ENCODE data around the gene GRIP2.

The GRIP2 gene

GRCh38 chr3:14531856-14532395, 8.2 kb downstream of the GRIP2 start (continued):
- TF ChIP-seq GLIS3 (CRISPR knock-in tag; IDR thresholded peaks at IDR 0.05) (no peak), PPARA (CRISPR knock-in tag; IDR thresholded peaks at IDR 0.05; ENCODE audit: borderline replicate concordance) (no peak), ZFP3 (CRISPR knock-in tag; IDR thresholded peaks at IDR 0.05) (no peak), ZNF8 (CRISPR knock-in tag; IDR thresholded peaks at IDR 0.05) (no peak), BACH2 (CRISPR knock-in tag; IDR thresholded peaks at IDR 0.05; ENCODE audit: borderline replicate concordance) (no peak), TOX (CRISPR knock-in tag; IDR thresholded peaks at IDR 0.05; ENCODE audit: borderline replicate concordance) (no peak), CSDC2 (CRISPR knock-in tag; IDR thresholded peaks at IDR 0.05) (no peak), ZNF70 (CRISPR knock-in tag; IDR thresholded peaks at IDR 0.05) (no peak), ZFP30 (CRISPR knock-in tag; IDR thresholded peaks at IDR 0.05) (no peak), ZNF565 (CRISPR knock-in tag; conservative IDR thresholded peaks at IDR 0.05; ENCODE audit: low read depth) (no peak), POU6F1 (CRISPR knock-in tag; IDR thresholded peaks at IDR 0.05; ENCODE audit: borderline replicate concordance, low read depth) (no peak)

- TF ChIP-seq ZC3H10 (CRISPR knock-in tag; IDR thresholded peaks at IDR 0.05) (no peak), ARNTL (CRISPR knock-in tag; IDR thresholded peaks at IDR 0.05; ENCODE audit: borderline replicate concordance, low read depth) (no peak)
- no peak for ATAC-seq
These were observed 12.1 kb downstream of the GRIP2 start for GRCh38 chr3:14528081-14528480.

- TF ChIP-seq ZNF70 (CRISPR knock-in tag; IDR thresholded peaks at IDR 0.05) (no peak), PATZ1 (CRISPR knock-in tag; IDR thresholded peaks at IDR 0.05; ENCODE audit: borderline replicate concordance) (no peak), PPARA (CRISPR knock-in tag; IDR thresholded peaks at IDR 0.05; ENCODE audit: borderline replicate concordance) (no peak)
- peak; percentile 48 for ATAC-seq
These were observed 14.2 kb downstream of the GRIP2 start for GRCh38 chr3:14525685-14526631.

- ATAC-seq, result no peak
- peak; percentile 79; the same call in 1 of the 2 replicates for TF ChIP-seq ZFP3 (CRISPR knock-in tag; IDR thresholded peaks at IDR 0.05)
- TF ChIP-seq ARNTL (CRISPR knock-in tag; IDR thresholded peaks at IDR 0.05; ENCODE audit: borderline replicate concordance, low read depth), result no peak
- no peak for TF ChIP-seq RARB (CRISPR knock-in tag; IDR thresholded peaks at IDR 0.05)
- no peak for TF ChIP-seq GLIS3 (CRISPR knock-in tag; IDR thresholded peaks at IDR 0.05)
- TF ChIP-seq POU6F1 (CRISPR knock-in tag; IDR thresholded peaks at IDR 0.05; ENCODE audit: borderline replicate concordance, low read depth), result no peak
These were observed 15.1 kb downstream of the GRIP2 start for GRCh38 chr3:14524920-14525660.

GRCh38 chr3:14524311-14524711, 15.8 kb downstream of the GRIP2 start:
- no peak for TF ChIP-seq ESRRG (CRISPR knock-in tag; IDR thresholded peaks at IDR 0.05)
- TF ChIP-seq GLIS3 (CRISPR knock-in tag; IDR thresholded peaks at IDR 0.05), result no peak
- TF ChIP-seq PPARA (CRISPR knock-in tag; IDR thresholded peaks at IDR 0.05; ENCODE audit: borderline replicate concordance), result no peak
- no peak for TF ChIP-seq POU6F1 (CRISPR knock-in tag; IDR thresholded peaks at IDR 0.05; ENCODE audit: borderline replicate concordance, low read depth)
- TF ChIP-seq ZFP3 (CRISPR knock-in tag; IDR thresholded peaks at IDR 0.05), result no peak
- no peak for TF ChIP-seq ZNF8 (CRISPR knock-in tag; IDR thresholded peaks at IDR 0.05)
- TF ChIP-seq ZNF70 (CRISPR knock-in tag; IDR thresholded peaks at IDR 0.05), result no peak
- no peak for TF ChIP-seq CSDC2 (CRISPR knock-in tag; IDR thresholded peaks at IDR 0.05)
- no peak; the same call in 2 of the 3 replicates for ATAC-seq
